Stimulated activated CD4-positive, alpha-beta T cell treated with anti-CD3 and anti-CD28 coated beads, Interleukin-4, amount 100 ng/mL, for 1 hour (primary cell): ENCODE results near the gene FNTB.

Experiments
- DNase-seq: peaks from one replicate; pipeline ENCODE4 v3.0.0-alpha.2; 2020

The FNTB gene

GRCh38 chr14:65095633-65096205, 109.0 kb downstream of the FNTB start:
- no peak for DNase-seq

- no peak for DNase-seq
Observed at GRCh38 chr14:65096323-65097089, 109.8 kb downstream of the FNTB start.

- no peak for DNase-seq
Observed at GRCh38 chr14:65098586-65098985, 111.9 kb downstream of the FNTB start.

- DNase-seq: no peak
Observed at GRCh38 chr14:65100922-65101541, 114.3 kb downstream of the FNTB start.

GRCh38 chr14:65101631-65102440, 115.1 kb downstream of the FNTB start:
- peak; percentile 43 for DNase-seq

GRCh38 chr14:65102441-65103149, 115.9 kb downstream of the FNTB start, which contains the start of gene MAX:
Gene MAX (minus strand): TSS chr14:65102517. CDS start chr14:65102339, 178 bp downstream.
- DNase-seq: peak; percentile 97

GRCh38 chr14:65103150-65103760, 116.6 kb downstream of the FNTB start:
- DNase-seq: peak; percentile 8

- no peak for DNase-seq
Observed at GRCh38 chr14:65104791-65105190, 118.1 kb downstream of the FNTB start.

GRCh38 chr14:65106316-65106715, 119.6 kb downstream of the FNTB start:
- DNase-seq: no peak

GRCh38 chr14:65106736-65107135, 120.0 kb downstream of the FNTB start:
- DNase-seq: no peak

- DNase-seq: no peak
Observed at GRCh38 chr14:65107200-65107599, 120.5 kb downstream of the FNTB start.

GRCh38 chr14:65109357-65109756, 122.7 kb downstream of the FNTB start:
- no peak for DNase-seq

GRCh38 chr14:65110525-65110924, 123.8 kb downstream of the FNTB start:
- no peak for DNase-seq
